GM15510 (cell line): ENCODE data around the gene HTR2C.

Experiments used
- POLR2A ChIP-seq: IDR thresholded peaks from 3 replicates; pipeline ENCODE4 v1.6.1; 2011; ENCODE audit warnings: borderline replicate concordance; ENCODE audit not compliant: insufficient read length; ENCODE audit errors: extremely low read depth

HTR2C gene

DNA sequence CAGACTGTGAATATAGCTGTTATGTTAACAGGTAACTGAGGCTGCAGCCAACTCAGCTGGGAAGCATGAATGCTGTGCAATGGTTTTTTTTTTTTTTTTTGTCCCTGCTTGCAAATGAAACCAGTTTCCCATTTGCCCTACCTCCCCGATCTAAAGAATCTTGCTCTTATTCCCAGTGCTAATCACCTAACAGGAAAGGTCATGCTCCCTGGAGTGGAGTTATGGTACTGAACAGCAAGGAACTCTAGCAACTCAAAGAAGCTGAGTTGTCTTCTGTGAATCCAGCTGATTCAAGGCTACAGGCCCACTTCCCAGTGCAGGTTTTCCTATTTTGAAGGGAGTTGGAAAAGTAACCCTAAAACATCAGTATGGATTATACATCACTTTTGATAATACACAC is 52.1 kb downstream of the HTR2C start:
- no peak for TF ChIP-seq POLR2A

DNA sequence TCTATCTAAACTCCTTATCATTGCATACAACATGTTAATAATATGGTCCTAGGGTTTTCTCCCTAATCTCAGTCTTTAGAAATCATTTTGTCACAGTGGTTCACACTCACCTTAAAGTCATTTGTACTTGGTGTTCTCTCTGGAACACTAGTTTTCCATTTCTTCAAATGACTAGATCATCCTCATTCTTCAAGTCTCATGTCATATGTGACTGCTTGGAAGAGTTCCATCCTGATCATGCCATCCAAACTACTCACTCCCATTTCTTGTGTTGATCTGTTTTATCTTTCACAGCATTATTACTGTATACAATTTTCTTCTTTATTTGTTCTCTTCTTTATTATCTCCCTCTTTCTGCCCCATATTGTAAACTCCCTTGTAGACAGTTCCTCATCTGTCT is 66.5 kb downstream of the HTR2C start:
- TF ChIP-seq POLR2A: no peak

DNA sequence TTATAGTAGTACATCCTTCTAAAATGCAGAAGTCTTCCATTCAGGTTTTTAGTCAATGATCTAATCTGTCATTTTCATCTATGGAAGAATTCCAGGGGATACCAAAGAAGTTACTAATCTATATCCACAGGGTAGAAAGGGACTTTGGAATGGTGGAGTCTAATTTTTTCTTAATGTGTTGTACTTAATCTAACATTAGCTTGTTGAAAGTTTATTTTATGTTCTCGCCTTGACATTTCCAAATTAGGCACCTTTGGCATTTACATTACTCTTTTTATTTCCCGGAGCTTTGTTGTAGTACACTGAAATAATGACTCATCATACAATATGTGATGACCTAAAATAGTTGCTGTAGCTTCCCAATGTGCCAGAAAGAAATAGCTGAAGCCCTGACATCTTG is 91.5 kb downstream of the HTR2C start:
- TF ChIP-seq POLR2A: no peak

DNA sequence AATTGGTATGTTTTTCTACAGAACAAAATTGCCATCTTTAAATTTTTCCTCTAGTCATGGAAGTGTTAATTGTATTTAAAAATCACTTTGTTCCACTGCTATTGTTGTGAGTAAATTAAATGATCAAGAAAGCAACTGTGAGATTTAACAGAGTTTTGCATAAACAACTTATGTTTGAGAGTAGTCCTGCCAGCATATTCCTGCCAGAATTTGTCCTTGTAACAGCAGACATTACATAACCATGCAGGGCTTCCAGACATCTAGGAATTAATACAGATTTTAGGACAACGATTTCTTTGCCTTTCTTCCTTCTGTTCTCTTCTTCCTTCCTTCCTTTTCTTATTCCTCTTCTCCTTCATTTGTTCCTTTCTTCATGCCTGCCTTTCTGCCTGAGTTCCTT is 125.5 kb downstream of the HTR2C start:
- no peak for TF ChIP-seq POLR2A

DNA sequence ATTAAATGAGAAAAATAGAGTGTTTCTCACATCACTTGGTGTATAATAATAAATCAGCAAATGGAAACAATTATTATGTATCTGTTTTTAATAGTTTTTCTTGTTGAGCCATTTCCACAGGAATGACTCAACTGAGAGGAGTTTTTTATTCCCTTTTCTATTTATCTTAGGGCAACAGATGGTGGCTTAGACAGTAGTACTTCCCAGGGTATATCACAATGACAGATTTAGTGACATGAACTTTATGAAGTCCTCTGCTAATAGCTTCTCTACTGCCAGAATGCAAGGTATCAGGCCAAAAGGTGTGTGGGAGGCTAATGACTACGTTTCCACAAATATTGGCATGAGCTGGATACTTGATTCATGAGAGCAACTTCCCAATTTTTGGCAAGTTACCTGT is 126.7 kb downstream of the HTR2C start:
- no peak for TF ChIP-seq POLR2A

DNA sequence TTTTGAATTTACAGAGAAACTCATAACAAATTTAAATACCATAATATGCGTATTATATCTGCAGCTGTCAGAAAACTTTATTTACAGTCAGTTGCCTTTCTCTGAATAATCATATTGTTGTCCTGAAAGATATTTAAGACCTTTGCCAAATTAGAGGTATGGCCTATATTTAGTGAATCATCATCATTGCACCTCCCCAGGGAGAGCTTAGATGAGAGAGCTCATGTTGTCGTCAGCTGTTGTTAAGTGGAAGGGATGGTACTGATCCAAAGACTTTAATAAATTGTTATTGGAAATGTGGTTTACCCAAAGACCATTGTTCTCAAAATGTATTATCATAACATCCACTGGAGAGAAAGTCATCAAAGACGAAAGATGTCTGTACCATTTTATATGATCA is 128.6 kb downstream of the HTR2C start:
- TF ChIP-seq POLR2A: no peak

DNA sequence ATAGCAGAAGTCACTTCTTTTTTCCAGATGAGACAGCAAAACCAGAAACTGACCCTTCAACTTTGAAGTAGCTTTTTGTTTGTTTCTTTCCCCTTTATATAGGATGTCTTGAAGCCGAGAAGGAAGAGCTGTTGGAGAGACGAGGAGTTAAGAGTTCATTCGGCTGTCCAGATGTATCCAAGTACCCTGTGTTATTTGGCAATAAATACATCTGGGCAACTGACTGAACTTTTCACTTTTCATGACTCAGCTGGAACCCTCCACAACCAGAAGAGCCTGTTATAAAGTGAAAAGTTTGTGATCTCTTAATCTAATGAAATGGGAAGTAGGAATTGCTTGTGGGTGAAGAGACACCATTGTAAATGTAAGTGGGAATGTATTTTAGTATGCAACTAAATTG is 131.2 kb downstream of the HTR2C start:
- no peak for TF ChIP-seq POLR2A

DNA sequence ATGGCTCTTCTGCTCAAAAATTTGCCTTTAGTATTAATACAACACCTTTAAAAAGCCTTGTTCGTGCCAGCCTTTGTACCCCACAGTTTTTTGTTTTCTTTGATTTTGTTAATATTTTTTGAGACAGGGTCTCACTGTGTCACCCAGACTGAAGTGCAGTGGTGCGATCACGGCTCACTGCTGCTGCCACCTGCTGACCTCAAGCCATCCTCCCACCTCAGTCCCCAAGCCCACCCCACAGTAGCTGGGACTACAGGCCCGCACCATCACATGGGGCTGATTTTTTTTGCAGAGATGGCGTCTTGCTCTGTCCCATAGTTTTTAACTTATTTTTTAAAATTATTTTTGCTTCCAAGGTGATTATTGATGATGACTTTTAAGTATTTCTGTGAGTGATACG is 134.0 kb downstream of the HTR2C start:
- no peak for TF ChIP-seq POLR2A

DNA sequence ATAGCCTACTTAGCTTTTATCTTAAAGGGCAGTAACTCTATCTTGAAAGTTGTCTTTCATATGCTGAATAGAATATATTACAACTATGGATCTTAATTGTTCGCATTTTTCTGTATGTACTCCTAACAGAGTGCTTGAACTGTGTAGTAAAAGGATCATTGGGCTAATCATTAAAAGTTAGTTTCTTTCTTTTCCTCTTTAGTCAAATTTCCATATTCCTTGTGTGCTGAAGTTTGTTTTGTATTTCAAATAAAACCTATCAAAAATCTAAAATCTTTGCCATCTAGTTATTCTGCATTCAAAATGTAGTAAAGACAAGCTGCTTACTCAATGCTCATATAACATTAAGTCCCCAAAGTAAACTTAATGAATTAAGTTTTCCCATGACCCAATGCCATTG is 182.7 kb downstream of the HTR2C start:
- no peak for TF ChIP-seq POLR2A

DNA sequence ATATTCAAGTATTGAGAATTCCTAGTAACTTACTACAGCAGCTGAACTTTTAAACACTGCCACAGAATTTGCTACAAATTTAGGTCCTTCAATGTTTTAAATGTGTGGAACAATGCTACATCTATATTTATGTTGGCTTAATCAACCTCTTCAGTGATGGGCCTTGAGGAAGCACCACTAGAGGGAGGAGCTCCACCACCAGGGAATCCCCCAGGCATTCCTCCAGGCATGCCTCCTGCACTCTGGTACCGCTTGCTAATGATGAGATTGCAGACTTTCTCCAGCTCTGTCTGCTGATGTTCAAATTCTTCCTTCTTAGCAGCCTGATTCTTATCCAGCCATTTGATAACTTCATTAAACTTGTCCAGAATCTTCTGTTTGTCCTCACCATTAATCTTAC is 190.8 kb downstream of the HTR2C start:
- TF ChIP-seq POLR2A: no peak

DNA sequence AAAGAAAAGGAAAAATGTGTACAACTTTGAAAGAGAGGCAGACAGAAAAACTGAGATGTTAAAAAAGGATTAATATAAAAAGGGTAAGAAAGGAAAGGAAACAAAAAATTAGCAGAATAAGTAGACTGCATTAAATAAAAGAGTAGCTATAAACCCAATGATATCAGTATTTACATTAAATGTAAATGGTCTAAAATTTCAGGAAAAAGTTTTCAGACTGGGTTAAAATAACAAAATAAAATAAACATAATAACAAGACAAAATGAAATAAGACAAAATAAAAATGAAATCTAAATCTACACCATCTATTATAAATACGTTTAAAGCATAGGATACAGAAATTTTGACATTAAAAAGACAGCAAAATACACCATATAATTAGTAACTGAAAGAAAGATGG is 199.0 kb downstream of the HTR2C start:
- no peak for TF ChIP-seq POLR2A

DNA sequence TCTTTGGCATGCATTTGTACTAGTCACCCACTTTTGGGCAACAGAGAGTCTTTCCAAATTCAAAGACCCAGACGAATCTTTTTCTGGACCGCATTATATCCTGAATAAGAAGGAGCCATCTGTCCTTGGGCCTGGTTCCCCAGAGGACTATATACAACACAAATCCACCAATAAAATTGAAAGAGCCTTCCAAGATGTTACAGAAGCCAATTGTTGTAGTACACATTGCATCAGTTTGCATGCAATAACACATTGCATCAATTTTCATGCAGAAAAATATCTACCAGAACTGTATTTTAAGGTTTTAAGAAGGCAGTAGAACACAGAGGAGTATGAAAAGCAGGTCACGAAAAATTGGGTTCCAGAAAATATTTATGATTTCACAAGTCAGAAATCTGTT is 203.2 kb downstream of the HTR2C start:
- no peak for TF ChIP-seq POLR2A

DNA sequence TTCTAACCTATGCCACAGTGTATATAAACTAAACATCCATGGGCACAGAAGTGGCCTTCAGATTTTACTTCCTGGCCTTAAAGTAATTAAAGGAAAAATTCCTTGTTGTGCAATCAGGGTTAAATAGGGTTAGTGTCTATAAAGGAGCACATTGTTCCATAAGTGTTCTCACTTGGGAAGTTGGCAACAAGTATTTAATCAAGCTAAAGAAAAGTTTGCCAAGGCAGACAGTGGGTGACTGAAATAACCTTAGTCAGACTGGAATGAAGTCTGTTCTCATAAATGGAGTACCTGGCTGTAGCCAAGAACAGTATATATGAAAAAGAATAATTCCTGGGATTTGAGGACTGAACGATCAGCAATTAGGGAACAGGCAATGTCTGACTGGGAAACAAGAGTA is 213.6 kb downstream of the HTR2C start:
- TF ChIP-seq POLR2A: no peak

DNA sequence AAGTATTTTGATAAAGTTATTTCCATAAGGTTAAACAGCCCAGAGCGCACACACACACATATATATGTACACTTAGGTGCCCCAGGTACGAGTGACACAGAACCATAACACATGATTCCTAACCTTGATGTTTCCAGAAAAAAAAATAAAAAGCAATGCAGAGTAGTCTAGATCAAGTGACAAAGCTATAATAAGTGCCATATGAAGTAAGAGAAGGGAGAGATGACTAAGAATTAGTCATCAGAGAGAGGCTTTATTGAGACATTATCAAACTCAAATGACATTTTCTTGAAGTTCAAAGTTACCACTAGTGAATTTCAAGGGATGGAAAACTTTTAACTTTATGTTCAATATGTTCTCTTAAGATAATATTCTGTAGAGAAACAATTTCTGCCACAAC is 215.0 kb downstream of the HTR2C start:
- no peak for TF ChIP-seq POLR2A

DNA sequence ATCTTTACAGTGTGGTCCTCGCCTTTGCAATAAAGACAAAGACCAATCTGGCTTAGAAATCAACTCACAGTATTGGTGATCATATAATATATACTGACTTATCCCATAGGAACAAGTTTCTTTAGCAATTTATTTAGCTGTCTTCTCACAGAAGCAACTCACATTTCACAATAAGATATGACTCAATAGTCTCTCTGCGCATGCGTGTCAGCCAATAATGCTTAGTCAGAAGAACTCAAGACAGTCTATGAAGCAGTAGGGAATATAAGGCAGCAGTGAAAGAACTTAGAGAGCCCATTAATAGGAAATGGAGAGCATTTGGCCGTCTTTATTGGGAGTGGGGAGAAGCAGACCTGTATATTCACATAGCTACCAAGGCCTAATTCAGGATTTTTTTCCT is 216.8 kb downstream of the HTR2C start:
- no peak for TF ChIP-seq POLR2A

DNA sequence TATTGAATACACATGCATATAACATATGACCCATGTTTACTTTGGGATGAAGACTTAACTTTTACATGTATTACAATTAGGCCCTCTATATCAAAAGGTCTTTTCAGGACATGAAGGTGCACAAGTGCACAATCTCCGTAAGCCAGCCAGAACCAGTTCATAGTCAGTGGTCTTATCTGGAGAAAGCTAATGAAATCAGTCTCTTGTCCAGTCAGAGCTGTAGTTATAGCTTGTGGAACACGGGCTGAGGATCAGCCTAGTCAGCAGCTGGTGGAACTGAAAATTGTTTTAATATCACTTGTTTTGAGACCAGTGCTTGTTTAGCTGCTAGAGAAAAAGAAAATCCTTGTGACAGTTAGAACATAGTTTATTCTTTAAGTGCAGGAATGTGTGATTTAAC is 235.6 kb downstream of the HTR2C start:
- TF ChIP-seq POLR2A: no peak

DNA sequence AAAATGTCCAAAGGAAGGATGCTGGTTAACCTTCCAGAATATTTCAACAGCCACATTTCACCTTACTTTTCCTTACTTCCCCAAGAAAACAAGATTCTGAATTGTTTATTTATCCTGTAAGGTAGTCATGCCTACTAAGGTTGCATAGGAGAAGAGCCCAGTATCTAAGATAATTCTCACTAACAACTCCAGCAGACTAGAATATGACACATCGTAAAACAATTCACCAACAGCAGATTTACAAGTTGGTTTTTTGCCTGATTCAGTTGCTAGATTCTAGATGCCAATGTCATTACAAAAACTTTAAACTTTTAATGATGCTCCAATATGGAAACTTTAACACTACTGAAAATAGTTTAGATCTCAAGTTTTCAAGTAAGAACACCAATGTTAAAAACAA is 257.2 kb downstream of the HTR2C start:
- TF ChIP-seq POLR2A: no peak
